Fibroblast of lung (primary cell): ENCODE measurements around the gene STAC2. TPM values are rescaled to one million over a fixed set of nuclear protein-coding genes. Genes with fewer than 3 reads are reported as not detected.

Experiments
- DNase-seq, 2 donors: peaks; one replicate each; pipeline versions ENCODE4 v3.0.0 to v3.0.0-alpha.2; 2010; ENCODE audit warnings: low read depth in 2 of 2
- H2AFZ ChIP-seq: 2 replicates; pipeline ENCODE4 v1.5.1; 2012; ENCODE audit warnings: low read length, control low read depth, inconsistent platforms
- H3K27ac ChIP-seq: 2 replicates; pipeline ENCODE4 v1.5.1; 2011; ENCODE audit warnings: low read length, control low read depth; ENCODE audit not compliant: insufficient read depth
- H3K27me3 ChIP-seq: 2 replicates; pipeline ENCODE4 v1.5.1; 2011; ENCODE audit warnings: mild to moderate bottlenecking, low read length; ENCODE audit not compliant: control insufficient read depth, insufficient read depth
- H3K36me3 ChIP-seq: 2 replicates; pipeline ENCODE4 v1.5.1; 2011; ENCODE audit warnings: low read length; ENCODE audit not compliant: control insufficient read depth, insufficient read depth
- H3K4me1 ChIP-seq: 2 replicates; pipeline ENCODE4 v1.5.1; 2011; ENCODE audit warnings: low read length; ENCODE audit not compliant: control insufficient read depth, insufficient read depth; ENCODE audit errors: extremely low read depth
- H3K4me2 ChIP-seq: 2 replicates; pipeline ENCODE4 v1.5.1; 2011; ENCODE audit warnings: low read length, control low read depth; ENCODE audit not compliant: insufficient read depth; ENCODE audit errors: extremely low read depth
- H3K4me3 ChIP-seq, 4 experiments: fragments of 200-600 bp in 1 of 4; sonication (generic) in 1 of 4; replicated peaks in 1 of 4; 2 replicates each; pipeline ENCODE4 v1.5.1; 2011 to 2016; ENCODE audit warnings: low read length in 4 of 4, low read depth in 3 of 4, mild to moderate bottlenecking in 3 of 4, control low read depth in 2 of 4, inconsistent platforms in 1 of 4, mixed read lengths in 1 of 4; ENCODE audit not compliant: insufficient read depth in 1 of 4; ENCODE audit errors: control extremely low read depth in 1 of 4
- H3K79me2 ChIP-seq: 2 replicates; pipeline ENCODE4 v1.5.1; 2012; ENCODE audit warnings: mild to moderate bottlenecking, low read length, inconsistent platforms; ENCODE audit not compliant: control insufficient read depth, insufficient read depth
- H3K9ac ChIP-seq: 2 replicates; pipeline ENCODE4 v1.5.1; 2011; ENCODE audit warnings: mild to moderate bottlenecking, low read length, control low read depth; ENCODE audit not compliant: insufficient read depth
- H3K9me3 ChIP-seq: 2 replicates; pipeline ENCODE4 v1.5.1; 2012; ENCODE audit warnings: low read depth, low read length; ENCODE audit not compliant: control insufficient read depth, insufficient read depth
- H4K20me1 ChIP-seq: 2 replicates; pipeline ENCODE4 v1.5.1; 2011; ENCODE audit warnings: low read length; ENCODE audit not compliant: control insufficient read depth, insufficient read depth; ENCODE audit errors: extremely low read depth
- CTCF ChIP-seq, 2 donors: IDR thresholded peaks in 1 of 2; conservative IDR thresholded peaks in 1 of 2; 1 replicate in 1 of 2; 2 replicates in 1 of 2; pipeline ENCODE4 v1.5.1; 2011 to 2012; ENCODE audit warnings: low read length in 2 of 2, control low read depth in 1 of 2, inconsistent platforms in 1 of 2, low read depth in 1 of 2, mild to moderate bottlenecking in 1 of 2
- EZH2 ChIP-seq: IDR thresholded peaks from 2 replicates; pipeline ENCODE4 v1.5.1; 2012; ENCODE audit warnings: low read length, control low read depth, mild to moderate bottlenecking; ENCODE audit errors: missing control alignments
- polyA plus RNA-seq, 2 donors: library from polyadenylated mRNA; depleted of rRNA in 1 of 2; stranded (reverse) in 1 of 2; unstranded in 1 of 2; fragments of >200 nt; gene quantifications; 2 replicates each; pipeline ENCODE4 v1.2.1, GENCODE V29; 2011 to 2012; ENCODE audit warnings: missing spikeins in 1 of 2
- total RNA-seq: library from RNA; depleted of rRNA; stranded (reverse); fragments of >200 nt; gene quantifications from 2 replicates; pipeline ENCODE4 v1.2.1, GENCODE V29; 2014

Gene STAC2
- total and polyA plus RNA-seq, 2 donors (not counting 1 experiment from before 2014, with no cell fraction given): 0.01 TPM; not detected in 1

GRCh38 chr17:39181303-39181702 lies 44.4 kb downstream of the STAC2 start:
- Histone ChIP-seq H3K4me1 (no peaks in the 10 kb centered on the region), H3K27ac (no peak overlapping the region), H3K9ac (no peak overlapping the region), H3K4me3 (no peak overlapping the region), H3K79me2 (no peaks in the 10 kb centered on the region), H2AFZ (no peak overlapping the region), H3K4me2 (no peak overlapping the region), H4K20me1 (no peaks in the 10 kb centered on the region), H3K27me3 (no peaks in the 10 kb centered on the region), H3K9me3 (no peaks in the 10 kb centered on the region), H3K36me3 (peaks cover 24% of the 10 kb centered on the region)
- DNase-seq: no peak
- TF ChIP-seq EZH2 (no peak), CTCF (conservative IDR thresholded peaks at IDR 0.05 in 1 of 2, IDR thresholded peaks at IDR 0.05 in 1 of 2; ENCODE audit: low read depth in 1 of 2, low read length in 2 of 2) (no peak)

- Histone ChIP-seq H3K79me2 (no peaks in the 10 kb centered on the region), H3K4me1 (no peaks in the 10 kb centered on the region), H2AFZ (no peak overlapping the region), H3K4me3 (no peak overlapping the region), H3K9ac (no peak overlapping the region), H3K4me2 (no peak overlapping the region), H3K27ac (no peak overlapping the region), H3K9me3 (no peaks in the 10 kb centered on the region), H3K36me3 (peaks cover 23% of the 10 kb centered on the region), H3K27me3 (no peaks in the 10 kb centered on the region), H4K20me1 (no peaks in the 10 kb centered on the region)
- peak in 1 of 2 donors; percentile 28 for DNase-seq
- TF ChIP-seq EZH2: no peak
- no peak for TF ChIP-seq CTCF (conservative IDR thresholded peaks at IDR 0.05 in 1 of 2, IDR thresholded peaks at IDR 0.05 in 1 of 2; ENCODE audit: low read depth in 1 of 2, low read length in 2 of 2)
Measured at GRCh38 chr17:39178536-39178935, 47.2 kb downstream of the STAC2 start.

DNA sequence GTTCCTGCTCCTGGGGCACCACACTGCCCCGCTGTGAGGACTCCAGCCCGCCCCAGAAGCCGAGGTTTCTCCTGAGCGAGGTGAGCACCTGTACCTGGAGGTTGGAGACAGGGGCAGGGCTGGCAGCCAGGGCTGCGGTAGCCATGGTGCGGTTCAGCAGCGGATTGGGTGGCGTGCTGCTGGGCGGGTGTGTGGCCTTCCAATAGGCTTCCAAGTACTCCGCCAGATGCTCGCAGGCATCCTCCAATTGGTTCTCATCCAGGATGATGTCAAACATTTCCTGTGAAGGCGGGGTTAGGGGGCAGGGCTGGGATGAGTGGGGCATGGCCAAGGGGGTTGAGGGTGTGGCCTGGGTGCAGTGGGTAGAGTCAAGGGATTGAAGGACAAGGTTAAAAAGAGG lies 48.5 kb downstream of the STAC2 start:
- no peak overlapping the region for H2AFZ ChIP-seq
- DNase-seq: no peak
- H3K36me3 ChIP-seq: peaks cover 20% of the 10 kb centered on the region
- H3K4me2 ChIP-seq: no peak overlapping the region
- H3K27ac ChIP-seq: no peak overlapping the region
- TF ChIP-seq CTCF (conservative IDR thresholded peaks at IDR 0.05 in 1 of 2, IDR thresholded peaks at IDR 0.05 in 1 of 2; ENCODE audit: low read depth in 1 of 2, low read length in 2 of 2) (no peak), EZH2 (no peak)
- no peaks in the 10 kb centered on the region for H3K79me2 ChIP-seq
- H3K4me1 ChIP-seq: no peaks in the 10 kb centered on the region
- H3K27me3 ChIP-seq: no peaks in the 10 kb centered on the region
- no peak overlapping the region for H3K9ac ChIP-seq
- H4K20me1 ChIP-seq: no peaks in the 10 kb centered on the region
- H3K9me3 ChIP-seq: no peaks in the 10 kb centered on the region
- H3K4me3 ChIP-seq: no peak overlapping the region
